Hepatocyte (in vitro differentiated cells): Measurements from ENCODE around the gene CENPL.

Experiments used
- EZH2 ChIP-seq: fragments of 200-600 bp; sonication (generic); IDR thresholded peaks from 2 replicates; pipeline ENCODE4 v1.6.1; 2016; ENCODE audit warnings: antibody characterized with exemption, mild to moderate bottlenecking, borderline replicate concordance
- EZH2phosphoT487 ChIP-seq: fragments of 200-600 bp; sonication (generic); IDR thresholded peaks from one replicate; pipeline ENCODE4 v1.6.1; 2018; ENCODE audit warnings: antibody characterized with exemption, mild to moderate bottlenecking, low read depth, moderate library complexity; ENCODE audit not compliant: unreplicated experiment, severe bottlenecking
- TF ChIP-seq, protein P1 (sequence below): fragments of 200-600 bp; sonication (generic); IDR thresholded peaks from 2 replicates; pipeline ENCODE4 v1.5.1; 2016; ENCODE audit warnings: antibody characterized with exemption, mild to moderate bottlenecking; ENCODE audit not compliant: poor library complexity

DNA sequence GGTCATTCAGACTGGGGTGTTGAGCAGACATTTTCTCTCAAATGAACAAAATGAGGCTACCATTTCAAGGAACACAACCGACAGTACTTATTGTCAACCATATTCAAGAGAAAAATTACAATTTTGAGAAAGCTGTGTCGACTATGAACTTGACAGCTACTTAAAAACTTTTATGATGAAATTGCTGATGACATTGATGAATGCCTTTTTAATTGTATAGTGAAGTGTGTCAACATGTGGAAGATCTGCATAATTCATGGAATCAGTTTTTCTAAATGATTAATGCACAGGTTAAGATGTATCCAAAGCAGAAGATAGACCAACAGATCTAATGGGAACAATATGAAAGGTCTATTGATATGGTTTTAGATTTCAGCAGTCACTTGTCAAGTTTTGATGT is 34.8 kb downstream of the CENPL start:
- TF ChIP-seq, protein P1, sequence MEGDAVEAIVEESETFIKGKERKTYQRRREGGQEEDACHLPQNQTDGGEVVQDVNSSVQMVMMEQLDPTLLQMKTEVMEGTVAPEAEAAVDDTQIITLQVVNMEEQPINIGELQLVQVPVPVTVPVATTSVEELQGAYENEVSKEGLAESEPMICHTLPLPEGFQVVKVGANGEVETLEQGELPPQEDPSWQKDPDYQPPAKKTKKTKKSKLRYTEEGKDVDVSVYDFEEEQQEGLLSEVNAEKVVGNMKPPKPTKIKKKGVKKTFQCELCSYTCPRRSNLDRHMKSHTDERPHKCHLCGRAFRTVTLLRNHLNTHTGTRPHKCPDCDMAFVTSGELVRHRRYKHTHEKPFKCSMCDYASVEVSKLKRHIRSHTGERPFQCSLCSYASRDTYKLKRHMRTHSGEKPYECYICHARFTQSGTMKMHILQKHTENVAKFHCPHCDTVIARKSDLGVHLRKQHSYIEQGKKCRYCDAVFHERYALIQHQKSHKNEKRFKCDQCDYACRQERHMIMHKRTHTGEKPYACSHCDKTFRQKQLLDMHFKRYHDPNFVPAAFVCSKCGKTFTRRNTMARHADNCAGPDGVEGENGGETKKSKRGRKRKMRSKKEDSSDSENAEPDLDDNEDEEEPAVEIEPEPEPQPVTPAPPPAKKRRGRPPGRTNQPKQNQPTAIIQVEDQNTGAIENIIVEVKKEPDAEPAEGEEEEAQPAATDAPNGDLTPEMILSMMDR: no peak
- TF ChIP-seq EZH2phosphoT487 (no peak), EZH2 (no peak)
